ENCODE results near the gene ZNF439. TPM values are rescaled to one million over a fixed set of nuclear protein-coding genes. Genes with fewer than 3 reads are reported as not detected.

ZNF439 gene
- polyA plus RNA-seq, 1 donor (not counting 4 experiments of a cell fraction or from before 2014, with no cell fraction given): 0.71 TPM

Other genes starting within 250 kb of the ZNF439 start
- gene ZNF823, start 109.8 kb upstream of the ZNF439 start, polyA plus RNA-seq: 3.7 to 6.3 TPM (median 5.6 TPM) in 3 replicates
- gene ZNF441, start 81.7 kb upstream of the ZNF439 start, polyA plus RNA-seq: 1.8 to 3.1 TPM (median 3.1 TPM) in 3 replicates
- 0.36 to 1.3 TPM (median 0.76 TPM) in 3 replicates for gene ZNF491, start 50.2 kb upstream of the ZNF439 start, polyA plus RNA-seq
- 4.7 to 10.7 TPM (median 6.6 TPM) in 3 replicates for gene ZNF440, start 34.5 kb upstream of the ZNF439 start, polyA plus RNA-seq
- 0.56 to 0.97 TPM (median 0.84 TPM) in 3 replicates for gene ZNF69, start 39.1 kb downstream of the ZNF439 start, polyA plus RNA-seq
- 3.8 to 8.5 TPM (median 4.9 TPM) in 3 replicates for gene ZNF700, start 76.4 kb downstream of the ZNF439 start, polyA plus RNA-seq
- gene ZNF763, start 116.3 kb downstream of the ZNF439 start, polyA plus RNA-seq: 1.2 to 2.3 TPM (median 1.3 TPM) in 3 replicates
- gene ZNF433, start 187.0 kb downstream of the ZNF439 start, polyA plus RNA-seq: 3.6 to 4.7 TPM (median 4.5 TPM) in 3 replicates
- gene ZNF878, start 204.2 kb downstream of the ZNF439 start, polyA plus RNA-seq: 0.15 to 0.29 TPM (median 0.24 TPM) in 3 replicates
- 0.50 to 1.0 TPM (median 0.88 TPM) in 3 replicates for gene ZNF844, start 216.0 kb downstream of the ZNF439 start, polyA plus RNA-seq

Data from keratinocyte (primary cell).